GM23338 (cell line): ENCODE measurements around the gene SCIN.

Experiments
- CREB1 ChIP-seq: fragments of 250-450 bp; sonication (Bioruptor Pico); IDR thresholded peaks from 2 replicates; pipeline ENCODE4 v1.5.0; 2020; ENCODE audit warnings: low read depth, mild to moderate bottlenecking, moderate library complexity
- CTCF ChIP-seq, 2 experiments: fragments of 200-600 bp in 1 of 2; sonication (generic) in 1 of 2; conservative IDR thresholded peaks; 2 replicates each; pipeline versions ENCODE4 v1.5.1 to v1.6.1; 2016 to 2017; ENCODE audit warnings: antibody characterized with exemption in 2 of 2, low read depth in 2 of 2, mild to moderate bottlenecking in 2 of 2, moderate library complexity in 1 of 2
- EZH2 ChIP-seq: fragments of 200-600 bp; sonication (generic); IDR thresholded peaks from one replicate; pipeline ENCODE4 v1.8.0; 2017; ENCODE audit warnings: antibody characterized with exemption, mild to moderate bottlenecking, low read depth; ENCODE audit not compliant: unreplicated experiment
- EZH2phosphoT487 ChIP-seq: fragments of 200-600 bp; sonication (generic); IDR thresholded peaks from one replicate; pipeline ENCODE4 v1.8.1; 2018; ENCODE audit warnings: antibody characterized with exemption; ENCODE audit not compliant: unreplicated experiment
- JUNB ChIP-seq: IDR thresholded peaks from one replicate; pipeline ENCODE4 v1.6.1; 2016; ENCODE audit warnings: antibody characterized with exemption; ENCODE audit not compliant: unreplicated experiment
- POLR2AphosphoS5 ChIP-seq: IDR thresholded peaks from 2 replicates; pipeline ENCODE4 v1.6.1; 2016; ENCODE audit warnings: antibody characterized with exemption, low read depth
- REST ChIP-seq: IDR thresholded peaks from one replicate; pipeline ENCODE4 v1.6.1; 2018; ENCODE audit warnings: antibody characterized with exemption; ENCODE audit not compliant: unreplicated experiment
- STAT1 ChIP-seq: IDR thresholded peaks from one replicate; pipeline ENCODE4 v1.6.1; 2016; ENCODE audit warnings: antibody characterized with exemption; ENCODE audit not compliant: unreplicated experiment
- ZNF114 ChIP-seq: fragments of 250-450 bp; sonication (Bioruptor Pico); IDR thresholded peaks from 2 replicates; pipeline ENCODE4 v1.5.0; 2020; ENCODE audit warnings: mild to moderate bottlenecking, moderate library complexity

GRCh38 chr7:12647364-12648219 lies 77.1 kb downstream of the SCIN start:
- no peak for TF ChIP-seq CTCF (conservative IDR thresholded peaks at IDR 0.05; ENCODE audit: low read depth in 2 of 2)
- no peak for TF ChIP-seq EZH2
- no peak for TF ChIP-seq POLR2AphosphoS5
- TF ChIP-seq JUNB = no peak
- TF ChIP-seq REST = no peak
- TF ChIP-seq CREB1 (CRISPR knock-in tag) = no peak
- TF ChIP-seq EZH2phosphoT487 = no peak
- no peak for TF ChIP-seq ZNF114
- no peak for TF ChIP-seq STAT1
